GM12801 (cell line): ENCODE data around the gene ANKRD12.

ENCODE experiments used
- TF ChIP-seq, protein P1 (sequence below): IDR thresholded peaks from one replicate; pipeline ENCODE4 v1.5.1; 2011; ENCODE audit warnings: control low read depth; ENCODE audit not compliant: insufficient read length; ENCODE audit errors: extremely low read depth

ANKRD12 gene

DNA sequence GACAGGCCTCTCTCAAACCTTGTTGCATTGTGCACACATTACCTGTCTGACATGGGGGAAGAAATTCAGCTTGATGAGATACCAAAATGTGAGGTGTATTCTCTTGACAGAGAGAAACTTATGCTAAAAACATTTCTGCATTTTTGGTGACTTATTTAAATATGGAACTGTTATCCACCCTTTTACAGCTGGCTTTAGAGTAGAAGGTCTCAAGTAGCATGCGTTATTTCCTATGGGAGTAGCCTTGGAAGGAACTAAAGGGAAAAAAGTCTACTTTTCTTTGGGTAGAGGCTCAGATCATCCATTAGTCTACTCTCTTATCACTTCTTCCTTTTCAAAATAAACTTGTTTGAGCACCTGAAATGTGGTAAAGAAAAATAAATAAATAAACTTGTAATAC lies 141.4 kb downstream of the ANKRD12 start:
- TF ChIP-seq, protein P1, sequence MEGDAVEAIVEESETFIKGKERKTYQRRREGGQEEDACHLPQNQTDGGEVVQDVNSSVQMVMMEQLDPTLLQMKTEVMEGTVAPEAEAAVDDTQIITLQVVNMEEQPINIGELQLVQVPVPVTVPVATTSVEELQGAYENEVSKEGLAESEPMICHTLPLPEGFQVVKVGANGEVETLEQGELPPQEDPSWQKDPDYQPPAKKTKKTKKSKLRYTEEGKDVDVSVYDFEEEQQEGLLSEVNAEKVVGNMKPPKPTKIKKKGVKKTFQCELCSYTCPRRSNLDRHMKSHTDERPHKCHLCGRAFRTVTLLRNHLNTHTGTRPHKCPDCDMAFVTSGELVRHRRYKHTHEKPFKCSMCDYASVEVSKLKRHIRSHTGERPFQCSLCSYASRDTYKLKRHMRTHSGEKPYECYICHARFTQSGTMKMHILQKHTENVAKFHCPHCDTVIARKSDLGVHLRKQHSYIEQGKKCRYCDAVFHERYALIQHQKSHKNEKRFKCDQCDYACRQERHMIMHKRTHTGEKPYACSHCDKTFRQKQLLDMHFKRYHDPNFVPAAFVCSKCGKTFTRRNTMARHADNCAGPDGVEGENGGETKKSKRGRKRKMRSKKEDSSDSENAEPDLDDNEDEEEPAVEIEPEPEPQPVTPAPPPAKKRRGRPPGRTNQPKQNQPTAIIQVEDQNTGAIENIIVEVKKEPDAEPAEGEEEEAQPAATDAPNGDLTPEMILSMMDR = no peak

DNA sequence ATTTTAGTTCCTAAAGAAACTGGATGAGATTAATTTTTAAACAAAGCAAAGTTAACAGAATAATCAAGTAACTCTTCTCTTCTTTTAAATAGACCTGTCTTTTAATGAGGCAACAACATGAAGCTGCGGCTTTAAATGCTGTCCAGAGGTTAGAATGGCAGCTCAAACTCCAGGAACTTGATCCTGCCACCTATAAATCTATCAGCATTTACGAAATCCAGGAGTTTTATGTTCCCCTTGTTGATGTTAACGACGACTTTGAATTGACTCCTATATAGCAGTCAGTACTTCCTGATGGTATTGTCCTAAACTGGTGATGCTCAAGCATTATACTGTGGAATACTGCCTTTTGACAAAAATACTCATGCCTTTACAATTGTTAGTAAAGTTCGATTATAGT lies 144.3 kb downstream of the ANKRD12 start:
- TF ChIP-seq, protein P1 = no peak

DNA sequence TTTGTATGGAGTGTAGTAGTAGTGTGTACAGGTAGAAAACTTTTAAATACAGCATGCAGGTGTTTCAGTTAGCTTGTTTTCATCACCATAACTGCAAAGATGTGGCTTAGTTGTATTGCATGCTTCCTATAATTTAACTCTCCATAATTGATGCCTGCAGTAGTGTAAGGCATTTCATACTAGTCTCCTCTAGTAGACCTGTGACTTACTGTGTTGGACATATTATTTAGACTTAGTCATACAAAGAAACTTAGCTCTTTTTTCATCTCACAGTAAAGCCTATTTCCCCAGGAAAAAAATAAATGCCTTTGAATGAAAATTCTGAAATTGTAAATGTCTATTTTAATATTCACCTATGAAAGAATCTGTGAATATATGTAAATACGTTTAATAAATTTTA lies 145.2 kb downstream of the ANKRD12 start:
- TF ChIP-seq, protein P1 = no peak

DNA sequence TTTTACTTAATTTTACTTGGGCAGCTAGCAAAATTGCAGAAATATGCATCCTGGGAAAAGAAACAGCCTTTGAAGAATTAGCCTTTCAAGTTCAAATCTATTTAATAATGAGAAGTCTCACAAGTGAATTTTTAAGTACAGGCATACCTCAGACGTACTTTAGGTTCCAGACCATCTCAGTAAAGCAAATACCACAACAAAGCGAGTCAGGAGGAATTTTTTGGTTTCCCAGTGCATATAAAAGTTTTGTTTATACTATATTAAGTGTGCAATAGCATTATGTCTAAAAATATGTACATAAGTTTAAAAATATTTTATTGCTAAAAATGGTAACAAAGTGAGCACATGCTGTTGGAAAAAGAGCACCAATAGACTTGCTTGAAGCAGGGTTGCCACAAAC lies 147.2 kb downstream of the ANKRD12 start:
- TF ChIP-seq, protein P1 = no peak

DNA sequence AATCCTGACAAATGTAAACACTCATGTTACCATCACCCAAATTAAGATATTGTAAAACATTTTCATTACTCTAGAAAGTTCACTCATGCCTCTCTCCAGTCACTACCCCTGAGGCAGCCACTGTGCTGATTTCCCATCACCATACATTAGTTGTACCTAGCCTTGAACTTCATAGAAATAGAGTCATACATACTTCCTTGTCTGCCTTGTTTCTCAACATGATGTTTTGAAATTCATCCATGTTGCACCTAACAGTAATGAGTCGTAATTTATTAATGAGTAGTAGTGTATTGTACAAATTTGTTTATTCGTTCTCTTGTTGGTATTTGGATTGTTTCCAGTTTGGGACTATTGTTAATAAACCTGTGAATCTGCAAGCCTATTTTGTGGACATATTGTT lies 149.0 kb downstream of the ANKRD12 start:
- TF ChIP-seq, protein P1 = no peak

DNA sequence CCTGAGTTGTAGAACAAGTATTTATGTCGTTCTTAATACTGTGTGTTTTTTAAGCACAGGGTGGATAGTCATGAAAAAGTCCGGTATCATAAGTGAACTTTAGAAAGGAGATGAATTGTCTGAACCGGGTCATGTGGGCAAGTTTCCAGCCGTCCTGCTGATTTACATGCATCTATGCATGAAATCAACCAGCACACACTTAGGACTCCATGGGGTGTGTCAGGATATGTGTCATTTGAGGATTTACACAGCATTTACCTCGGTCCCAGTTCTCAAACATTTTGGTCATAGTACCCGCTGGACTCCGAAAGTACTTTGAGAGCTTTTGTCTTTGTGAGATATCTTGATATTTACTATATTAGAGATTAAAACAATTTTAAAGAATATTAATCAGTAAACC lies 150.5 kb downstream of the ANKRD12 start:
- TF ChIP-seq, protein P1 = no peak

DNA sequence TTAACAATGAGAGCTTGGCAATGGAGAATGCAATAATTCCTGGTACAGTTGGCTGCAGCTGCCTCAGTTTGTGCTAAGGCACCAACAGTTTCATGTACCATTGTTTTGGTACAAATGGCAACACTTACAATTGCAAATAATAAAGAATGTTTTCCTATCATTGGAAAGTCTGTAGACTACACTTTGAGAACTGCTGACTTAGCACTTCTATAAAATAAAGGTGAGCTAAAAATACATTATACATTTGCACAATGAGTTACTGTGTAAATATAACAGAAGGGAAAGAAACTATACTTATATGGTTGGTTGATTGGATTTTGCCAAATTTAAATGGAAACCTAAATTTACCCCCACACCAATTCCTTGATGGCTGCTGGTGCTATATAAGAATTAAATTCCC lies 153.1 kb downstream of the ANKRD12 start:
- TF ChIP-seq, protein P1 = no peak

DNA sequence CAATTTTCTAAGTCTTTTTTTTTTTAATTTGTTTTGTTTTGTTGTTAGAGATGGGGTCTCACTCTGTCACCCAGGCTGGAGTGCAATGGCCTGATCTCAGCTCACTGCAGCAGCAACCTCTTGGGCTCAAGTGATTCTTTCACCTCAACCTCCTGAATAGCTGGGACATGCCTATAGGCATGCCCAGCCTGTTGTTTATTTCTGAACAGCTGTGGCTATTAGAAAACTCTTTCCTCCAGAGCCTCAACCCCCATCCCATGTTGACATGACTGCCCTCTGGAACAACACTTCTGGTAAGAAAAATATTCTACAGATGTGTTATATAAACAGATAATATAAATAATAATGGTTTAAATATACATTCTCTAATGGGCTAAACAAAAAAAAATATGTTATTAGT lies 153.6 kb downstream of the ANKRD12 start:
- TF ChIP-seq, protein P1 = no peak
